ENCODE results near the gene SDK1.

- TF ChIP-seq CTCF (conservative IDR thresholded peaks at IDR 0.05; ENCODE audit: low read length) (no peak), EZH2phosphoT487 (IDR thresholded peaks at IDR 0.05; ENCODE audit: borderline replicate concordance, low read depth, low read length) (no peak)
Observed at GRCh38 chr7:3285652-3286051, 15.4 kb upstream of the SDK1 start.

Data from OCI-LY7 (cell line).